HG02642 (cell line): ENCODE results near the gene PRDM15.

Source experiments
- ATAC-seq: cut with Tn5 transposase; IDR thresholded peaks from one replicate; pipeline ENCODE4 v1.9.1; 2021; ENCODE audit warnings: mild to moderate bottlenecking; ENCODE audit not compliant: unreplicated experiment, poor library complexity

PRDM15 gene

DNA sequence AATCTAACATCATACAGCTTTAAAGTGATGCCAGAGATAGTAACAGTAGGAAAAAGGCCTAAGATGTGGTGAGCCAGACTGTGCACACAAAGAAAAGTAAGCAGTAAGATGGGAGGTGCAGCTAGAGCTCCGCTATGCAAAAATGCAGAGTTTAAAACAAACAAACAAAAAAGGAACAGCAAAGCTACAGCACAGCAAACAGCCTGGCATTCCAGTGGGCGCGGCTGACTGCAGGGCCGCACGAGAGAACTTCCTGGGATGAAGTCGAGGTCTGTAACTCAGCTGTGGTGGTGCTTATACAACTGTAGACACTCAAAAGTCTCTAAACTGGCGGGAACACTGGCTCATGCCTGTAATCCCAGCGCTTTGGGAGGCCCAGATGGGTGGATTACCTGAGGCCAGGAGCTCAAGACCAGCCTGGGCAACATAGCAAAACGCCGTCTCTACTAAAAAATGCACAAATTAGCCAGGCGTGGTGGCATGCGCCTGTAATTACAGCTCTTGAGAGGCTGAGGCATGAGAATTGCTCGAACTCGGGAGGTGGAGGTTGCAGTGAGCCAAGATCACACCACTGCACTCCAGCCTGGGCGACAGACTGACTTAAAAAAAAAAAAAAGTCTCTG lies 30.1 kb downstream of the PRDM15 start:
- no peak for ATAC-seq

DNA sequence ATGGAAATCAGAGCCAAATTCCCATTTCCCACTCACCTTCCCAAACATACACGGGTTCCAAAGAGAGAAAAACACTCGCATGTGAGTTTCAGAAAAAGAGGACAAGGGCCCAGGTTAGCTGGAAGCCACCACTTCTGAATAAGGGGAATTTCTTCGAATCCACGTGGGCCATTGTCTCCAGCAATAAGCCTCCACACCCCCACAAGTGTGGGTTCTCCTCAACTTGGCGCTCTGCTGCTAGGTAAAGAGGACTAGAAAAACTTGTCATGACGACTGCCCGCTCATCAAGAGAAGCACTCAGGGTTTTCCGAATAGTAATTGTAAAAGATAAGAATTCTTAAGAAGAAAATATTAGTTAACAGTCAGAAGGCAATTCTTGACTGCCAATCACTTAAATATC lies 30.6 kb downstream of the PRDM15 start:
- no peak for ATAC-seq

DNA sequence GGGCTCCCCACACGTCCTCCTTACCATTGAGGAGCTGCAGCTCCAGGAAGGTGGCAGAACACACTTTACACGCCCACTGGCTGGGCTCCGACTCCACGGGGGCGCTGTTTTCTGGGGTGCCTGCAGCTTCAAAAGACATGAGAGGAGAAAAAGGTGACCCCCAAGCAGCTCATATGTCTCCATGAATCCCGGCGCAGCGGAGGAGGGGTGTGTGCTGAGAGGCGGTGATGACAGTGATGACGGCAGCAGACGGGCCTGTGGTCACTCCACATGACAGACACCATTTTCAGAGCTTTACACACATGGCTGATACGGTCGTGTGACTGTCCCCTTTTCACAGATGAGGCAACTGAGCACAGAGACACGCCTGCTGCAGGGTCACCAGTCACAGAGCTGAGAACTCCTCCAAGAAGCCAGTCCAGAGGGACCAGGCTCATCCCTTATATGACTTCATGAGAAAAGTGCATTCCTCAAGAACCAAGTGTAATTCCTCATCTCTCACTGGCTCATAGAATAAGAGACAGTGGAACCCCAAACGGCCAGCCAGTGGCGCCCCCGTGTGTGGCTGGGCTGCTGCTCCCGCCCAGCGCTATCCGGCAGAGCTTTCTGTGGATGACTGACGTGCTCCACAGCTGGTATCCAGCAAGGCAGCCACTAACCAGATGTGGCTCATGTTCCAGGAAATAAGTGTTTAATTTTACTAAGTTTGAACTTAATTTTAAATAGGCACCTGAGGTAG lies 31.9 kb downstream of the PRDM15 start:
- no peak for ATAC-seq

DNA sequence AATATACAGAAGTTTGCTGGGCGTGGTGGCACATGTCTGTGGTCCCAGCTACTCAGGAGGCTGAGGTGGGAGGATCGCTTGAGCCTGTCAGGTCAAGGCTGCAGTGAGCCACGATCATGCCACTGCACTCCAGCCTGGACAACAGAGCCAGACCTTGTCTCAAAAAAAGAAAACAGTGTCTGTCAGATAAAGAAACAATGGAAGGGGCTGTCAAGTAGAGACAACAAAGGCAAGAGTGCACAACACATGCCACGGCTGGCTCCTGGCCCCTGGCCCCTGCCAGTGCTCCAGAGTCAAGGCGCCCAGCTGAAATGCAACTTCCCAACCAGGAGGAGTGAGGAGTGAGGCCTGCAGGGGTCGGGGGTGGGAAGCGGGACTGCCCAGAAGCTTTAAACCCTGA lies 32.6 kb downstream of the PRDM15 start:
- no peak for ATAC-seq

DNA sequence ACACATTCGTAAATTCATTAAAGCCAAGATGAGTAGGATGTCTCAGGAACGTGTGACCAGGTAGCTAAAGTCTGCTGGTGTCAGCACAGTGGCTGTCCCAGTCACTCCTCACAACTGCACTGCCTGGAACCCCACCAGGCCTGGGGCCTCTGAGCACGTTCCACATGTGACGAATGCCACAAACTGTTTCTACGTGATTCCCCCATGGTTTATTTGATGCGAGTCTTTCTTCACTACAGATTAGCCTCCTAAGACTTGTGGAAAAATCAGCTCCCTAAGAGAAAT lies 33.2 kb downstream of the PRDM15 start:
- ATAC-seq, result no peak

DNA sequence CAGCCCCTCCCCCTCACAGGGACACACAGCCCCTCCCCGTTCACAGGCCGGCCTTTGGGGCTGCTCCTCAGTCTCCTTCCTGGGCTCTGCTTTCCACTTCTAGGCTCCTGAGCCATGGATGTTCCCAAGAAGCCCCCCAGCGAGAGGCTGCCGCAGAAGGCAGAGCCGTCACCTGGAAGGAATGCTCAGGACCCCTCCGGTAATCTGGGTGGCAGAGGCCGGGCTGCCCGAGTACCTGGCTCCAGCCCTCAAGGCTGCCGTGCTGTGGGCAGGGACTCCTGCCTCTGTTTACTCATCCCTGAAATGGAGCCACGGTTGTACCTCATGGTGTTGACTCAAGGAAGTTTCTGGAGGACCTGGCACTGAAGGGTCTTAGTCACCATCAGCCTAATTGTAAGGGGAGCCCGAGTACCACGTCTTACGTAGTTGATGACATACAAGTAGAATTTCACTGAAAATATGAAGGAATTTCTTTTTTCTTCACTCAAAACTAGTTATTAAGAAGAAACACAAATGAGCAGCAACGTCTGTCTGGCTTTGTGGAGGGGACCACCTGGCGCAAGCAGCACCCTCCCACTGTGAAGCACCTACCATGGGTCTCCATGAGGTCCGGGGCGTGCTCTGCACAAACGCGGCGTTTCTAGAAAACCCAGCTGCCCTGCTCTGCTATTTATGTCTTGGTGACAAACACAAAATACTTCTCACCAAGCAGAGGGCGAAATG lies 33.7 kb downstream of the PRDM15 start:
- no peak for ATAC-seq

DNA sequence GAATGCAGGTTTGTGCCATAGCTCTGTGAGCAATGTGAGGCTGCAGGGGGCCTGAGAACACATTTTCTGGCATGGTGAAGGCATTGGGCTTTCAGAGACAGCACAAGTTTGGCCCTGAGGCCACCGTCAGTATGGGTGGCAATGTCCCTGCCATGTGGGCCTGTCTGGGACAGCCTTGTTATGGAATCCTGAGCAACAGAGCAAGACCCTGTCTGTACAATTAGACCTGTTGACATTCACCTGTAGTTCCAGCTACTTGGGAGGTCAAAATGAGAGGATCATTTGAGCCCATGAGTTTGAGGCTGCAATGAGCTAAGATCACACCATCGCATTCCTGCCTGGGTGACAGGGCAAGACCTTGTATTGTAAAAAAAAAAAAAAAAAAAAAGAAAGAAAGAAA lies 35.6 kb downstream of the PRDM15 start:
- no peak for ATAC-seq

DNA sequence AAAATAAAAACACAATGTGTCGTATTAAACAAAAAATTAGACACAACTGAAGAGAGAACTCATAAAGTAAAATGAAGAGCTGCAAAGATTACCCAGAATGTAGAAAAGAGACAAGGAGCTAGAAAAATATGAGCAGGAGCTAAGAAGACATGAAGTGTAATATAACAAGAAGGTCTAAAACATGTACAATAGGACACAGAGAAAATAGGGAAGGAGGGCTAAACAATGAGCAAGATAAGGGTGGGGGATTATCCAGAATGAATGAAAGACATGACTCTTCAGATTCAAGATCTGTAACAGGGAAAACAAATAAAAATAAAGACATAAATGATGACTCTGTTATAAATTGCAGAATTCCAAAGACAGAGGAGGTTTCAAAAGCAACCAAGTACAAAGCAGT lies 38.3 kb downstream of the PRDM15 start:
- no peak for ATAC-seq

DNA sequence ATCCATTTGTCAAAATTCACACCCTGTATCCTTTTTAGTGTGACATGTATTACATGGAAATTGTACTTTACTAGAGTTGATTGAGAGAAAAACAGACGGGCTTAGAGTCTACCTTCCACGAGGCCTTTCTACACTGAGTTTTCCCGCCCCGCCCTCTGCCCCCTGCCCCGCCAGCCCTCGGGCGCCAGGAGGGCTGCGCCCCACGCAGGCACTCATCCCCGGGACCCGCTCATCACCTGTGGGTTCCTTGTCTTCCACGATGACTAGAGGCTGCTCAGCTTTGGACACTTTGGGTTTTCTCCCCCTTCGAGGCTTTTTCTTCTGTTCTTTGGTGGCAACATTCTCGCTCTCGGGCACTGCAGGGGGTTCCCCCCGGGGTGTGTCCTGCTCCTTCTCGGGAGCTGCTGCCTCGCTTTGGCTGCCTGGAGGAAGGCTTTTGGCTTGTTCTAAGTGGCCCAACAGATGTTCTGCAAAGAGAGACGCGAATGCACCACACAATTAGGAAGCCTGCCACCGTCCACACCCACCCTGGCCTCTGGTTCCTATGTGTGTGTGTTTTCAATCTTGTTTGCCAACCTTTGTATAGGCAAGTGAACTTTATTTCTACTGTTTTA lies 39.6 kb downstream of the PRDM15 start:
- no peak for ATAC-seq

DNA sequence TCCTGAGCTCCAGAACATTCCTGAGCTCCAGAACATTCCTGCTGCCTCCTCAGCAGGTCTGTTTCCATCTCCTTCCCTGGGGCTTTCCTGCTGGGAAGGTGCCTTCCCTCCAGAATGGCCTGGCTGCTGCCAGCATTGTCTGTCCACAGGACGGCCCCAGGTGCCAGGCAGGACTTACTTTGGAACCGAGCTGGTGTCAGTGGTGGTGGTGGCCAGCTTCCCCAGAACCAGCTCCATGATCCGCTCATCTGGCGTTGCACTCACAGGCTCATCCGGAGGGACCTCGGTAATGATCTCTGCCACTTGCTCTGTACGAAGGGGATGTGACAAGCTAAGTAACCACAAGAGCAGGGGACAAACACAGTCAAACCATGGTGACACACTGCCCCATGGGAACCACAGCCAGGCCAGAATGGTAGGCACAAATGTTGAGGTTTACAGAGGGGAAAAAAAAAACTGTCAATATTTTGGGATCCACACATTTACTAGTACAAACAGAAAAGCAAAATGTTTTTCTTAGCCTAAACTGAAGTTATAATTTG lies 41.3 kb downstream of the PRDM15 start:
- no peak for ATAC-seq

DNA sequence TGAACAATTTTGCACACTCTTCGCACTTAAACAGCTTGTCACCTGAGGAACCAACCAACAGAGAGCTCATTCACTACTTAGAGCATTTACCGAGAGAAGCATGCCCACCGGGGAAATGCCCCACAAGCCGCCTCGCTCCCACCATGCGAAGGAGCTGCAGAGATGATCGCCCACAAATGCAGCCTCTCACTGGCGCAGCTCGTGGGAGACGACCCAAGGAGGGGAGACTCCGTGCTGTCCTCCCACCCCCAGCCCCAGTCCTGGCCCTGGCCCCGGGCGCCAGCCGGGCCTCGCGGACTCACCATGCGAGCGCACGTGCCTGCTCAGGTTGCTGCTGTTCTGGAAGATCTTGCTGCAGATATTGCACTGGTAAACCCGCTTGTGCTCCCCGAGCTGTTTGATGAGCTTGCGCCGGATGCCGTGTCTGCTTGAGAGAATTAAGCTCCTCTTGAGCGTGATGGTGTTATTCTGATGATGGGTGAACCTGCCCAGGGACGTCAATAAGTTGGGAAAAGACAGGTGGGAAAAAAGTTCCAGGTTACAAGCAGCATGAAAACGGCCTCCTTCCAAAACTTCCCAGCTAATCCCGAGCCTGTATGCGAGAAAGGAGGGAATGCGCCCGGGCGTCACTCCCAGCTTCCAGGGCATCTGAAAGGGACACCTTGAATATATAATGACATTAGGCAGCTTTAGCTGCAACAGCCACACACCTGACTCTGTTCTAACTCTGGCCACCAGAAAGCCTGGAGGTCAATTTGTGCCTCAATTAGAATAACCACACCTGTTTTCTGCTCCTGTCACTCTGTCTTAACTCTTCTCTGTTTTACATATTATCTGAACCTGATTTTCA lies 42.8 kb downstream of the PRDM15 start:
- ATAC-seq, result no peak

DNA sequence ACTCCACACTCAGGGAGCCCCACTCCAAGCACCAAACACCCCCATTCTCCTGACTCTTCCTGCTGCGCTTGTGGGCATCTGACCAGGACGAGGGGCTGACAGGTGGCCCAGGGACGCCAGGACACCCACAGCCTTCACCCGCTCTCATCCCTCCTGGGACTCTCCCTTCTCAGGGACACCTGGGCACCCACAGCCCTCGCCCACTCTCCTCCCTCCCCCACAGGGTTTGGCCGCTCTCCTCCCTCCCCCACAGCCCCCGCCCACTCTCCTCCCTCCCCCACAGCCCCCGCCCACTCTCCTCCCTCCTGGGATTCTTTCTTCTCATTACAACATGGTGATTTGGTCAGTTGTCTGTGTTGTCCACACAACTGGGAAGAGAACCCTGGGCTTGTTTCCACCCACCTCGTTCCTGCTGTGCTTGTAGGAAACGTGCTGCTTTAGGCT lies 43.4 kb downstream of the PRDM15 start:
- ATAC-seq, result no peak

DNA sequence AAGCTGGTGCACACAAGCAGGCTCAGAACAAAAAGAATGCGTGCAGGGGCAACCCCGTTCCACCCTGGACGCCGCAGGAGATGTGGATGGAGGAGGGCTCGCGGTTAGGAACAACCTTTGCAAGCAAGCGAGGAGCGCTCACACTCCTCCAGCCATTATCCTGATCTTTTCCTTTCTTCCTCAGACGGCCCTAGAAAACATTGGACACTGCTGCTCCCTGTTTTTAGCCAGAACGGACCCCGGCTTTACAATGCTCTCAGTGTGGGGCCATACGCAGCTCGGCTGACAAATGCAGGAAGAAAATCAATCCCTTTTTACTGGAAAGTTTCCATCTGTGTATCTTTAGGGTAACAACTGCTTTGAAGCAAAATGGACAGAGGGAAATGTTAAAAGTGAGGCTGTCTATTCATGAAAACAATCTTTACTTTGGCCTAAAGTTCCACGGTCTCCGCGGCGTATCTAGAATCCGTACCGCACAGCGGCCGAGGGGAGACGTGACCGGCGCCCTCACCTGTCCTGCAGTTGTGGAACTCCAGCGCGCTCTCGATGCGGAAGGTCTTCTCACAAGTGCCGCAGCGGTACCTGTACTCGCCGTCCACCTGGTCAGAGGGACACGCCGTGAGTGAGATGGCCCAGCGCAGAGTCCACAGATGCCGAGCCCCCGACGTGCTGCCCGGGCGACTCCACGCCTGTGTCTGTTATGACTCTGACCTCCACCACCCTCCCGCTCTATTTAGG lies 44.0 kb downstream of the PRDM15 start:
- ATAC-seq, result no peak

DNA sequence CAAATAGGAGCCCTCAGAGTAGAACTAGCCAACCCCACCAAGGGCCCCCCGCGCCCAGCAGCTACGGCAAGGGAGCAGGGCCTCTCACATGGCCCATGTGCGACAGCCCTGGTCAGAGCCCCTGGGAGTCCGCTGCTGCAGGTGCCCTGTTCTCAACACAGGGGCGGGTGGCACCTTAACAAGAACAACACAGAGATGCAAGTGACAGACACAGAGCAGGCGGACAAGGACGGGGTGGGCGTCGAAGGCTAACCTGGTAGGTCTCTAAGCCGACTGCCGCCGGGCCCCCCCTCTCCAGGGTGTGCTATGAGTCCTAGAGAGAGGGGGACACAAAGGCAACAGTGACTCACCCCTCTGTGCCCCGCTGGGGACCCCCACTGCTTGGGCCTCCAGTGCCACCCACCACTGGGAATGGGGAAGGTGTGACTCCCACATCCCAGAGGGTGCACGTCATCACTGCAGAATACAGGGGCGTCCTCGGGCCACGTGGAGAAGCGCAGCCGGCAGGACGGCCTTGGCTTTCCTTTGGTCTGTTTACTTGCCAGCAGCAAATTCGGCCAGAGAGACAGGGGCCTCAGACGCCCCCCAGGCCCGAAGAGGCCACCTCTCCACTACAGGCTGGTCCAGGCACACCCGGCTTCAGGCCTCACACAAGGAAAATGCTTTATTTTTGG lies 44.8 kb downstream of the PRDM15 start:
- ATAC-seq, result no peak

DNA sequence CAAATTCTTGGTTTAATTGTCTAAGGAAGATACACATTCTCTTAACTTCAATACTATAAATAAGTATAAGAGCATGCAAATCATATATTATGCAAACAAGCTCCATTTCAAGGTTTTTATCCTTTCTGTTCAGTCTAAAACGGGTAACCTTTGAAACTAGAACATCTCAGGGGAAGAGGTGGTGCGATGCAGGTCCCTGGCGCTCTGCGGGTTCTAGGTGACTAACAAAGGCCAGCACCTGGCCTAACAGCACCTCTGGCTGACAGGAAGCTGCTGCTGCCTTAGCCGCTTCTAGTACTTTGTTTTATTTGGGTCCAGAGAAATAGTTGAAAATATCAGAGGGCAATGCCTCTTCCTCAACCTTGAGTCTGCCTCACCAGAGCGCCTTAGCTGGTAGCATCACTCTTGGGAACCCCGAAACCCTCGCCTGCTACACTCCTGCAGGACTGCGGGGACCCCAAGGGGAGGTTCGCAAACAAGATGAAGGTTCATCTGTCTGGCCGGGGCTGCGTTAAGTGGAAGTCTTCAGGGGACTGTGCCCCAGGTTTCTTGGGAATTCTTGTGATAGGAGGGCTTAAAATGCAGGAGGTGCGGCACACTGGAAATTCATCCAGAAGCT lies 45.5 kb downstream of the PRDM15 start:
- peak; percentile 54 for ATAC-seq

DNA sequence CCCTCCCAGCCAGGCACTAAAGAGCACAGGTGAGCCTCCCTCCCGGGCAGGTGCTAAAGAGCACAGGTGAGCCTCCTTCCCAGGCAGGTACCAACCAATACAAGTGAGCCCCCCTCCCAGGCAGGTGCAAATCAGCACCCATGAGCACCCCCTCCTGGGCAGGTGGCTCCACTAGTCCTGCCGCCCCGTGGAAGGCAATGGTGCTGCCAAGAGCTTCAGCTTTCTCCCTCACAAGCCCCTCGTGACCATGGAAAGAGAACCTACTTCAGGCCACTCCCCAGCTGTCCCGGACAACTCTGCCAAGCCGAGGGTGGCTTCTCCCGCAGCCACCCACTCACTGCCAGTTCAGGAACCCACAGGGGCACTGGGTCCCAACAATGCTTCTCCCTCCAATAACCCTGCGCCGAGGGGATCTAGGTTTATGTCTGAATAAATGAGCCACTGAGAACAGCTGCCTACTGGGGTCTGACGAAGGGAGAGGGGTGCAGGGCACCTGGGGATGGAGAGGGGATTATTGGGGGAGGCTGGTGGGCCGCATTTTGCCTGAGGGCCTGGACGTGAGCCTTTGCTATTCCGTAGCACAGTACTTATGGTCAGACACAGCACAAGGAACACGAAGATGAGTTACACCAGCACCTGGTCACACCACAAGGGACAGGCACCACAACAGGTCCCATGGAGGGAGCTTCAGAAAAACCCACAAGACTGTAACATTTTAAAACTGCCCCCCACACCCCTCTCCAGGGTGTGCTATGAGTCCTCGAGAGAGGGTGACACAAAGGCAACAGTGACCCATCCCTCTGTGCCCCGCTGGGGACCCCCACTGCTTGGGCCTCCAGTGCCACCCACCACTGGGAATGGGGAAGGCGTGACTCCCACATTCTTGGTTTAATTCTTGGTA lies 46.3 kb downstream of the PRDM15 start:
- ATAC-seq, result peak; percentile 45

DNA sequence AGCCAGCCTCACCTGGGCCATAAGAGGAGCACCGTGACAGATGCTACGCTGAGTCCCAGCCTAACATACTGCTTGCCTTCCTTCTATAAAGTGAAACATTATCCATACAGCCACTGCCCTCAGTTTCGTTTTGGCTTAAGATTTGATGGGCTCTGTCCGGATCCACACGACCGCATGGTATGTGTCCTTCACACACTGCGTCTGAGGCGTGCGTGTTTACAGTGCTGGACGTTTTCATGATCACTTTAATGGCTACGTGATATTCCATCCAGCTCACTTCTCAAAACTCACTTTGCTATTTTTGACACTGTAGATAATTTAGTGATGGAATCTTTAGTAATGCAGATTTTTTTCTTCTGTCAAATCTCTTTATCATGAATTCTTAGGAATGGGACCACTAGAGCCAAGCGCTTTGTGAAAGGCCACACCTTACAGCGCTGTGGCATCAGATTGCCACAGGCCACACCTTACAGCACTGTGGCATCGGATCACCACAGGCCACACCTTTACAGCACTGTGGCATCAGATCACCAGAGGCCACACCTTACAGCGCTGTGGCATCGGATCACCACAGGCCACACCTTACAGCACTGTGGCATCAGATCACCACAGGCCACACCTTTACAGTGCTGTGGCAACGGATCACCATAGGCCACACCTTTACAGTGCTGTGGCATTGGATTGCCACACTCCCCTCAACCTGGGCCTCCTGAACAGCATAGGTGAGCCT lies 47.1 kb downstream of the PRDM15 start:
- no peak for ATAC-seq
